Measurements from ENCODE around the gene AGTRAP. TPM values are rescaled to one million over a fixed set of nuclear protein-coding genes. Genes with fewer than 3 reads are reported as not detected.

AGTRAP gene
- total RNA-seq, 2 donors from 2014 or later = 18.2 to 34.9 TPM

- TF ChIP-seq CTCF (IDR thresholded peaks at IDR 0.05) = no peak
- intact Hi-C loops (cut with DNase I) = no loop called here
- Histone ChIP-seq H3K9me3 (no peaks in the 10 kb centered on the region), H3K27me3 (no peaks in the 10 kb centered on the region), H3K9ac (ENCODE audit: low read depth in 2 of 2, low read length in 2 of 2) (no peak overlapping the region), H3K36me3 (no peaks in the 10 kb centered on the region), H3K4me3 (no peak overlapping the region), H3K27ac (no peak overlapping the region), H3K4me1 (no peaks in the 10 kb centered on the region)
- DNase-seq = no peak
Measured at GRCh38 chr1:11759791-11760190, 23.9 kb downstream of the AGTRAP start.

- H3K9me3 ChIP-seq = no peaks in the 10 kb centered on the region
- H3K4me3 ChIP-seq = no peak overlapping the region
- H3K36me3 ChIP-seq = no peaks in the 10 kb centered on the region
- intact Hi-C loops (cut with DNase I) = no loop called here
- H3K27me3 ChIP-seq = no peaks in the 10 kb centered on the region
- no peak overlapping the region for H3K27ac ChIP-seq
- no peak for DNase-seq
- no peak for TF ChIP-seq CTCF (IDR thresholded peaks at IDR 0.05)
- no peaks in the 10 kb centered on the region for H3K4me1 ChIP-seq
- no peak overlapping the region for H3K9ac ChIP-seq (ENCODE audit: low read depth in 2 of 2, low read length in 2 of 2)
Measured at GRCh38 chr1:11761285-11761684, 25.3 kb downstream of the AGTRAP start.

- Histone ChIP-seq H3K27me3 (no peaks in the 10 kb centered on the region), H3K4me1 (no peaks in the 10 kb centered on the region), H3K36me3 (no peaks in the 10 kb centered on the region), H3K27ac (no peak within 1 kb of the TSS), H3K4me3 (no peak within 1 kb of the TSS), H3K9me3 (no peaks in the 10 kb centered on the region), H3K9ac (ENCODE audit: low read depth in 2 of 2, low read length in 2 of 2) (no peak within 1 kb of the TSS)
- no peak for TF ChIP-seq CTCF (IDR thresholded peaks at IDR 0.05)
- intact Hi-C loops (cut with DNase I) = no loop called here
- no peak for DNase-seq
Measured at GRCh38 chr1:11761988-11762406, 26.1 kb downstream of the AGTRAP start, which contains the start of gene C1orf167. C1orf167 (plus strand) TSS chr1:11762193; CDS start chr1:11764401, 2,208 bp downstream.

- no peak for DNase-seq
- no peak for TF ChIP-seq CTCF (IDR thresholded peaks at IDR 0.05)
- Histone ChIP-seq H3K9ac (ENCODE audit: low read depth in 2 of 2, low read length in 2 of 2) (no peak overlapping the region), H3K4me3 (no peak overlapping the region), H3K27me3 (no peaks in the 10 kb centered on the region), H3K36me3 (no peaks in the 10 kb centered on the region), H3K4me1 (no peaks in the 10 kb centered on the region), H3K9me3 (no peaks in the 10 kb centered on the region), H3K27ac (no peak overlapping the region)
- intact Hi-C loops (cut with DNase I) = no loop called here
Measured at GRCh38 chr1:11764115-11764514, 28.2 kb downstream of the AGTRAP start.

- no peaks in the 10 kb centered on the region for H3K9me3 ChIP-seq
- no peak overlapping the region for H3K4me3 ChIP-seq
- no peaks in the 10 kb centered on the region for H3K4me1 ChIP-seq
- TF ChIP-seq CTCF (IDR thresholded peaks at IDR 0.05) = no peak
- H3K9ac ChIP-seq (ENCODE audit: low read depth in 2 of 2, low read length in 2 of 2) = no peak overlapping the region
- no peaks in the 10 kb centered on the region for H3K36me3 ChIP-seq
- no peak overlapping the region for H3K27ac ChIP-seq
- DNase-seq = no peak
- intact Hi-C loops (cut with DNase I) = no loop called here
- no peaks in the 10 kb centered on the region for H3K27me3 ChIP-seq
Measured at GRCh38 chr1:11764519-11764918, 28.6 kb downstream of the AGTRAP start.
